VCaP (cell line): ENCODE measurements around the gene RXRA.
"Not testable (repeated sequence)": the region's sequence is repeated elsewhere in the genome, so short reads cannot be mapped to it uniquely, and the experiment has no call there.

Source experiments
- H3K27ac ChIP-seq: fragments of 450-650 bp; 2 replicates; pipeline ENCODE4 v1.5.1; 2017
- CTCF ChIP-seq: fragments of 450-650 bp; conservative IDR thresholded peaks from 2 replicates; pipeline ENCODE4 v1.5.1; 2017; ENCODE audit warnings: mild to moderate bottlenecking, moderate library complexity

The RXRA gene

DNA sequence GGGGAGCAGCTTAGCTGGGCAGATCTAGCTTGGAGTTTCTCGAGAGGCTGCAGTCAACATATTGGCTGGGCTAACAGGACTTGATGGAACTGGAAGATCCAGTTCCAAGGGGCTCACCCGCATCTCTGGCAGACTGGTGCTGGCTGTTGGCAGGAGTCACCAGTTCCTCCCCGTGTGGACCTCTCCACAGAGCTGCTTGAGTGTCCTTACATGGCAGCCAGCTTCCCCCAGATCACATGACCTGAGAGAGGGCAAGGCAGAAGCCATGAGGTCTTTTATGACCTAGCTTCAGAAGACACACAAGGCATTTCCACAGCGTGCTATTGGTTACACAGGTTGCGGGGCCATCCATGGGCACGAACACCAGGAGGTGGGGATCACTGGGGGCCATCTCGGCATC, 26.4 kb upstream of the RXRA start:
- no peak for TF ChIP-seq CTCF

DNA sequence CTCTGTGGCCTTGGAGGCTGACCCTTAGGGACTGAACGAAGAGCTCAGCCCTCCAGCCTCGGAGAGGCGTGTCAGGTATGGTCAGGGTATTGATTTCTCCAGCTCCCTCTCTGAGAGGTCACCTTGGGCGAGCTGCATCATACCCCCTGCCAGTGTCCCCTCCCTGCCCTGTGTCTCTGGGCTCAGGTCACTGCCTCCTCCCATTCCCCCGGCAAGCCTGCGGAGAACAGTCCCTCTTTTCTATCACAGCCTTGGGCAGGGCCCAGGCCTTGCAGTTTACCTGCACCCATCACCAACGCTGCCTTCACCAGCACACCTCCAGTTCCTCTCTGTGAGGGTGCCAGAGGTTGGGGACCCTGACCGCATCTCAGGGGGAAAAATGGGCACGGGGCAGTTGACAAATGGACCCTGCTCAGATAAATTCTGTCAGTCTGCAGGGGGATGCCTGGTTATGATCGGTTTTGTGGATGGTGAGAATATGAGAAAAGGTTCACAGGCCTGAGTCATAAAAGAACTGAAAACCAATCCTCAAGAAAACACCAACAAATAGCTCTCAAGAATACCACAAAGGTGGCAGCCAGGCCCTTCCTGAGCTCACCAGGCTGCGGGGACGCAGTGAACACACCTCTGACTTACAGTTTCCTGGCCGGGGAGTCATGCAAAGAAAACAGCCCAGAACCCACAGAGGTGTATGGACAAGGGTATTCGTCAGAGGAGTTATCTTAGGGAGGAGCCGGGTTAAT, 24.7 kb upstream of the RXRA start:
- H3K27ac ChIP-seq: no peak overlapping the region
- no peak for TF ChIP-seq CTCF

More for the DNA sequence above, 26.4 kb upstream of the RXRA start:
- peak overlapping the region; percentile 38 for H3K27ac ChIP-seq

GRCh38 chr9:134302130-134302817, 24.0 kb upstream of the RXRA start:
- H3K27ac ChIP-seq: no peak overlapping the region

GRCh38 chr9:134303601-134304000, 22.7 kb upstream of the RXRA start:
- no peak overlapping the region for H3K27ac ChIP-seq
- TF ChIP-seq CTCF: no peak

More at GRCh38 chr9:134302130-134302817, 24.0 kb upstream of the RXRA start:
- no peak for TF ChIP-seq CTCF

DNA sequence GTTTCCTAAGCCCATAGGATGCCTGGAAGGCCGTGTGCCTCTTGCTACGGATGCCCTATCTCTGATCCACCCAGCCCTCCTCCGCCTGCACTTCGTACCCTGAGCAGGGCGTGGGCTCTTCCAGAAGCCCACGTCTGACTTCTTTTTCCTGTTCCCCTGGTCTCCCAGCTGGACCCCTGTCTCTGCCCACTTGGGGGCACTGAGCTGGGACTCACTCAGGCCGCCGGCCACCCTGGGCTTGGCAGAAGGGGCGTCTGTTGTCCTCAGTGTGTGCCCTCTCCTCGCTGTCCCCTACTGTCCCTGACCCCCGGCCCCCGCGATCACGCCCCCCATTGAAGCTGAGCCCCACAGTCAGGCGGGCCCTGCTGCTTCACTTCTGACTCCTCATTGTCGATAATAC, 22.0 kb upstream of the RXRA start:
- TF ChIP-seq CTCF: no peak
- H3K27ac ChIP-seq: no peak overlapping the region

DNA sequence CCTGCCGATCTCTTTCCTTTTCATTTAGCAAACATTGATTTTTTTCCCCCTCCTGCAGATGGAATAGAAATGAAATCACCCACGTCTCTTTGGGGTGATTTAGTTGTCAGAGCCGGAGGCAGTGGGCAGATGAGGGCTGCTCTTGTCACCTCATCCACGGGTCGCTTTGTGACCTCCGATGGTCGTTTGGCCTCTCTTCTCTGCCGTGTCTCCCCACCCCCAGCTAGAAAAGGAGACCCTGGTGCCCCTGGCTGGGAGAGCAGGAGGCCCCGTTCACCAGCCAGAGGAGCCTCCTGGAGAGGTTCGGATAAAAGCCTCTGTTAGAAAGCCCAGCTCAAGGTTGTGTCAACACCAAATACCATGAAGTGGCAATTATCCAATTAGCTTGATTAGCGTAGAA, 21.6 kb upstream of the RXRA start:
- TF ChIP-seq CTCF: no peak

GRCh38 chr9:134305533-134305932, 20.7 kb upstream of the RXRA start:
- TF ChIP-seq CTCF: no peak
- H3K27ac ChIP-seq: no peak overlapping the region

More for the DNA sequence above, 21.6 kb upstream of the RXRA start:
- H3K27ac ChIP-seq: no peak overlapping the region

DNA sequence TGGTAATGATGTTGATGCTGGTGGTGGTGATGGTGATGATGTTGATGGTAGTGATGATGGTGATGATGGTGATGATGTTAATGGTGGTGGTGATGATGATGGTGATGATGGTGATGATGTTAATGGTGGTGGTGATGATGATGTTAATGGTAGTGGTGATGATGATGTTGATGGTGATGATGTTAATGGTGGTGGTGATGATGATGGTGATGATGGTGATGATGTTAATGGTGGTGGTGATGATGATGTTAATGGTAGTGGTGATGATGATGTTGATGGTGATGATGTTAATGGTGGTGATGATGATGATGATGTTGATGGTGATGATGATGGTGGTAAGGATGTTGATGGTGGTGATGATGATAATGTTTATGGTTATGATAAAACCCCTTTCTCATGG, 20.2 kb upstream of the RXRA start:
- H3K27ac ChIP-seq: not testable (repeated sequence)
